ENCODE data around the gene ALK.

Gene ALK

DNA sequence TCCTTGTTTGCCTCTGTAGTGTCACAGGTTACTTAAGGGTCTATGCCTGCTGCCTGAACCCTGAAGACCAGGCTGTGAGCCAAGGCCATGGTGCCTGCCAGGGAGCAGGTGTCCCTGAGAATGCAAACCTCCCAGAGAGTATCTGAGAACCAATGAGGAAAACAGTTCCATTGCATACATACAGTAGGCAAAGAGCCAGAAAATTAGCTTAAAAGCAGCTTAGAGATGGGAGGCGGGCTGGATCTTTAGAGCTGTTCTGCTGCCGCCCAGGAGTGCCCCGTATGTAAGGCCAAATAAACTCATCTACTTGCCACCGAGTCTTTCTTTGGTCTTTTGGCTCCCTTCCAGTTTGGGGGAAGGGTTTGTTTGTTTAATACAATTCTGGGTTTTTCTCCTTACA, 478.2 kb downstream of the ALK start:
- no peak for DNase-seq

DNA sequence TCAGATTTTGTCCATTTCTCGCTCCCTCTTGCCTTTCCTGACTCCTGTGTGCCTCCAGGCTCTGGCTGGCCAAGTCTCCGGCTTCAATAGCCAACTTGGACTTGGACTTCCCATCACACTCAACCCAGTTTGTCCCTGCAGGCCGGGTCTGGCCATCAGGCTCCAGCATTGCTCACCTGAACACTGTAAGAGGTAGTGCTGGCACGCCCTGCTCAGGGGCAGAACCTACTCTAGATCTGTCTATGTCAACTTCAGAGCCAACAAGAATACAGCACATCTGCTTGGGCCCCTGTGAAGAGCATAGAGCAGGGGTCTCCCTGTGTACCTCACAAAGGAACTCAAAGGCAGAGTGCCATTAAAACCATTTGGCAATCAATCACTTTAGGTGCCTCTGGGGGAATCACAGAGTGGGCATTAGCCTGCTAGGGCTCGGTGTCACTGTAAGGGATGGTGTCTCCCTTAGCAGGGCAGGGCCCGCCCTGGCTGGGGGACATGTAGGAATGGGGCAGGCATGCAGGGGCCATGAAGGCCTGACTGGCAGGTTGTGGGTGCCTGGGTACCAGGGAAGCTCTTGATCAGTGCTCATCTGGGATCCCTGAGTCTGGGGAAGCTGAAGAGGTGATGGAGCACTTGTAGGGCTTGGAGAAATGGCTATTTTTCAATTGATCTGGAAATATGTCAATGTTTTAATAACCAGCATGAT, 480.3 kb downstream of the ALK start:
- DNase-seq, result no peak

GRCh38 chr2:29433920-29434319, 487.5 kb downstream of the ALK start:
- no peak for DNase-seq

DNA sequence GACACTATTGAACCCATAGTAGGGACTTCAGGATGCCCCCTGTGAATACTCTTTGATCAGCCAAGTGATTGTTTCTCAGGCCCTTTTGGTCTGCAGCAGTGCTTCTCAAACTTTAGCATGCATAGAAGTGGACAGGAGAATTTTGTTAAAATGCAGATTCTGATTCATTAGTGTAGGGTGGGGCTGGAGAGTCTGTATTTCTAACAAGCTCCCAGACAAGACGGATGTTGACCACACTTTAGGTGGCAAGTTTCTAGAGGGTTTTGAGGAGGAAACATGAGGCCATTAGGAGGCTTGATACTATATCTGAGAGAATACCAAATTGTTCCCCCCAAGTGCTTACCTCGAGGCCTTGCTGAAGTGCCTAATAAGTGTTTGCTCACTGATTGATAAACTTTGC, 488.3 kb downstream of the ALK start:
- no peak for DNase-seq

DNA sequence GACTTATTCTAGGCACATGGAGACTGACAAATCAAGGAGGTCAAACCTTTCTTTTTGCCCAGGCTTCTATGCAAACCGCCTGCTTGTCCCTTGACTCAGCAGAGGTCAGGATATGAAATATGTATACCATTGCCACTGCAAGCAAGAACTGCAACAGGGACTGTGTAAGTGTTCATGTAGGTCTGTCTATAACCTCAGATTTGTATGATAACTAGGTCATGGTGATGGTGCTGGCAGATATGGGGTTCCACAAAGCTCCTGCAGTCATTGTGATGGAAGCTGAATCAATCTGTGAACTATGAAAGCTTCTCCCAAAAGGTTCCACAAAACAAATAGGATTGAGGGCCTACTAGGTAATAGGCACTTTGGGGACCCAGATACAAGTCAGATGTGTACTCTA, 489.9 kb downstream of the ALK start:
- DNase-seq, result no peak

DNA sequence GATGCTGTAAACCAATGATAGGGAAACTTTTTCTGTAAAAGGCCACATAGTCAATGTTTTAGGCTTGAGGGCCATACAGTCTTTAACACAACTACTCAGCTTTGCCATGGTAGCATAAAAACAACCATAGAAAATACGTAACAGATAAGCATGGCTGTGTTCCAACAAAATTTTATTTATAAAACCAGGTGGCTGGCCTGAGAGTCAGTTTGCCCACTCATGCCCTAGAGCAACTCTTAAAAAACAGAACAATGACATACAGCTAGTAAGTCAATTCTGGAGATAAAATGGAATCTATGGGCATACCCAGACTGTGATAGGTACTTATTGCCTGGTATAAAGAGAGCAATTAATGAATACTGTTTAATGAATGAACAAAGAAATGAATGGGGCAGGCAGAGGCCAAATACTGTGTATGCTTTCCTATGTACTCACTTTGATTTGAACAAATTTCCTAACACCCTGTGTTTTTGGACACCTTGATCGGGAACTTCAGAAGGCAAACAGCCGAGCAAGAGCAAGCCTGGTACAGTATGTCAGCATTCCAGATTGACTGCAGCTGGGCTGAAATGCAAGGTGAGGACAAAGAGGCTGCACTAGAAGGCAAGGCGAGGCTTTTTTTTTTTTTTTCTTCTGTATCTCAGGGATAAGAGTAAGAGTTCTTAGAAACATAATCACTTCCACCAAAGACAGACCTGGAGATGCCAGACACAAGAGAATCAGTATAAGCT, 490.8 kb downstream of the ALK start:
- no peak for DNase-seq

DNA sequence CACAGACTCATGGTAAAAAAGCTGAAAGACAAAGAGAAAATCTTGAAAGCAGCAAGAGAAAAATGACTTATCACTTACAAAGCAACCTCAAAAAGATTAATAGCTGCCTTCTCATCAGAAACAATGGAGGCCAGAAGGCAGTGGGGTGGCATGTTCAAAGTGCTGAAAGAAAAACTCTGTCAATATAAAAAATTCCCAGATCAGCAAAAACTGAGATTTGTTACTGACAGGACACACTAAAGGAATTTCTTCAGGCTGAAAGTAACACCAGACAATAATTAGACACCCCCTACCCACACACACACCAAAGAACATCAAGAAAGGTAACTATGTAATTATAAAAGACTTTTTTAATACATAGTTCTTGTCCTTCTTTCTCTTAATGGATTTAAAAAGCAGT, 495.0 kb downstream of the ALK start:
- no peak for DNase-seq

- no peak for DNase-seq
Measured at GRCh38 chr2:29425866-29426265, 495.5 kb downstream of the ALK start.

DNA sequence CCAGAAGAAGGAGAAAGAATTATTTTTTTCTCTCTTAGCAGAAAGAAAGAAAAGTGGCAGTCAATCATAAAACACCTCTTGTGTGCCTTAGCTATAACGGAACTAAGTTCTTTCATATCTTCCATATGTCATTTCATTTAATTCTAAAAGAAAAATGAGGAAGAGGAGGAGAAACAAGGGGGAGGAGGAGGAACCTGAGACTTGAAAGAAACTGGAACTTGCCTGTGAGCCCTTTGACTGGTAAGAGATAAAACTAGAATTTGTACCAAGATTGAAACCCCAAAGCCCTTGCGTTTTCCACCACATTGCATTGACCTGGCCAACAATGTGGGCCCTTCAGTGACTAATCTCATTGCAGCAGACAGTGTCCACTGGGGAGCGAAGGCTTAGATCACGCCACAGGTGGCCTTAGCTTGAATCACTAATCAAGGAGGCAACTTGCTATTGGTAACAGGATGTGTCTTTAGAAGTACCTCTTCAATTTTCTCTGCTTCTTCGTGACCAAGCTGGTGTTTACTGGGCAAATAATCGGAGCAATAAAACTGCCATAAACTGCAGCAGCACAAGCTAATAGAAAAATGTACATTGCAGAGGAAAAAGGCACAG, 498.2 kb downstream of the ALK start:
- DNase-seq, result no peak

DNA sequence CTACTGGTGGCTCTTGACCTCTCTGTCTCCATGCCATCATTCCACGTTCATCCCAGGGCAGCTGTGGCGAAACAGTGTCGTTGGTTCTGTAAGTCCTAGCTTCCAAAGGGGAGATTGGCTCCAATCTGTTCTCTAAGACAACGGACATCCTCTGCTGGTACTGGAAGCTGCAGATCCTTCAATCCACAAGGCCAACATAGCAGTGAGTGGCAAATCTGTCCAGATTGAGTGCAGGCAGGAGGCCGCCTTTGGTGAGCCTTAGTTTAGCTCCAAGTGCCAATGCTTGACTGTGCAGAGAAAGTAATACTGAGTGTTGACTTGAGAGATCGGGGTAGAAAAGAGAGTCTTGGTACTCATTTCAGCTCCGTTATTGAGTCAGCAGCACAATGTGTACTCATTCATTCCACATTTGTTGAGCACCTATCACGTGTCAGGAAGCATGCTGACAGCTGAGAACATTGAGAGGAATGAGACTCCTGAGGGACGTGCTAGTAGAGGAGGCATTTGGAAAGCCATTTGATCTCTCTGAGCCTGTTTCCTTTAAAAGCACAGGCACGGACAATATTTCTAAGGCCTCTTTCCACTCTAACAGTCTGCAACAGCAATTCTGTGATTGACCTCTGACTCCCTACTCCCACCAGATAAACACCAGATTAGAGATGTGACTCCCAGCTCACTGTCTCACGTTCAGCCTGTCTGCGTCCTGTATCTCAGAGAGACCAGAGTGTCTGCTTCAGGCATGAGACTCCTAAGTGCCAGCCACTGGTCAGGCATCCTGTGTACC, 500.2 kb downstream of the ALK start:
- DNase-seq, result no peak

DNA sequence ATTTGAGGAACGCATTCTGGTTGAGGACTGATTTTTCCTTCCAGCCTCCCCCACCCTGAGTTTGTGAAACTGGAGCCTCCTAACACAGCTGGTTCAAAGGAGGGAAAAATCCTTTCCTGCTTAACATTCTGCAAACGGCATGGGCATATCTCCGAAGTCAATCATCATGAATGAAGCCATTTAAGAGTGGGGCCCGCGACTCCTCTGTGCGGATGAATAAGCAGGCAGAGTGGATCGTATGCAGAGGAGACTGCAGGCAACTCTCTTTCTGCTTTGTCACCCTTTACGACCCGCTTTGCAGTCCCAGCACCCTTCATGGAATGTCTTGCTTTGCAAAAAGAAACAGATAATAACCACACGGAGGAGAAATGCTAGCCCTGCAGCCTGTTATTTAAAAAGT, 500.9 kb downstream of the ALK start:
- no peak for DNase-seq

- no peak for DNase-seq
Measured at GRCh38 chr2:29417630-29418029, 503.8 kb downstream of the ALK start.

- no peak for DNase-seq
Measured at GRCh38 chr2:29412197-29412925, 509.0 kb downstream of the ALK start.

DNA sequence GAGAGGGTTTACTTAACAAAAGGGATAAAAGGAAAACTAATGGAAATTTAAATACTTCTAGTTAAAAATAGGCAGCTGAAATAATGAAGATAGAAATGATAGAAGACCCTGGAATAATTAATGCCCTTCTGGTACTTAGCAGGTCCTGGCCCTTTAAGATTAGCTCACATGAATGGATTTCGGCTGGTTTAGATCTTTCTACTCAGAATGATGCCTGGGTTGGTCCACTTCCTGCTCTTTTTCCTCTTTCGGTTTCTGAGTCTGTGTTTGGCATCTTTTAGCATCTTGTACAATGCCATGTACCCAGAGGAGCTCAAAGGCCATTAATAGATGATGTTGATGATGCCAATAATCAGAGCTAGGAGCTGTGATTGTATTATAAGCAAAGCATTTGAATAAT, 515.7 kb downstream of the ALK start:
- DNase-seq, result no peak

GRCh38 chr2:29405266-29405665, 516.1 kb downstream of the ALK start:
- no peak for DNase-seq

GRCh38 chr2:29401994-29402393, 519.4 kb downstream of the ALK start:
- no peak for DNase-seq

DNA sequence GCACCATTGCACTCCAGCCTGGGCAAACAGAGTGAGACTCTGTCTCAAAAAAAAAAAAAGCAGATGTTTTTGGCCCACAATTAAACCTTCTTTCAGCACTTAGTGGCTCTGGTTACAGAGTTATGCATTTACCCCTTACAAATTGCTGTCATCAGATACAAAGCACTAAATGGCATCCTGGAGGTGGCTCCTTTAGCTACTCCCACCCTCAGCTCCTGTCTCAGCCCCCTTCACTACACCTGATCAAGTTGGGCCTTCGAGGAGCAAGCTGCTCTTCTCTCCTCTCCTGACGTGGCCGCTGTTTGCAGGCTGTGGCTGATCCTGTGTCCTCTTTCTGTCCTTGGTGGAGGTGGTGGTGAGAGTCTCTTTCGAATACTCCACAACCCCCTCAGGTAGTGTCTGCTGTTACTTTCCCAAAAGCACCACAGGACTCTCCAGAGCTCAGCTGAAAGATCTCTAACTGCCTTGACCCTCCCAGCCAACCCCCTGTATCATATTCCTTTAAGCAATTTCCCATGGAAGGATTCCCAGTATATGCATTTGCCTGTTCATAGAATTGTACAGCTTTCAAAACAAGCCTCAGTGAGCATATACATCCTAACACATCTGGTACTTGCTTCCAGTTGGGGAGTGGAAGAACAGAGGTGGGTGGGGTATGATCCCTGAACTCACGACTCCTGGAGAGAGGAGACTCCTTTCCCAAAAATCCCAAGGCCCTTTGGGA, 520.3 kb downstream of the ALK start:
- DNase-seq, result no peak

DNA sequence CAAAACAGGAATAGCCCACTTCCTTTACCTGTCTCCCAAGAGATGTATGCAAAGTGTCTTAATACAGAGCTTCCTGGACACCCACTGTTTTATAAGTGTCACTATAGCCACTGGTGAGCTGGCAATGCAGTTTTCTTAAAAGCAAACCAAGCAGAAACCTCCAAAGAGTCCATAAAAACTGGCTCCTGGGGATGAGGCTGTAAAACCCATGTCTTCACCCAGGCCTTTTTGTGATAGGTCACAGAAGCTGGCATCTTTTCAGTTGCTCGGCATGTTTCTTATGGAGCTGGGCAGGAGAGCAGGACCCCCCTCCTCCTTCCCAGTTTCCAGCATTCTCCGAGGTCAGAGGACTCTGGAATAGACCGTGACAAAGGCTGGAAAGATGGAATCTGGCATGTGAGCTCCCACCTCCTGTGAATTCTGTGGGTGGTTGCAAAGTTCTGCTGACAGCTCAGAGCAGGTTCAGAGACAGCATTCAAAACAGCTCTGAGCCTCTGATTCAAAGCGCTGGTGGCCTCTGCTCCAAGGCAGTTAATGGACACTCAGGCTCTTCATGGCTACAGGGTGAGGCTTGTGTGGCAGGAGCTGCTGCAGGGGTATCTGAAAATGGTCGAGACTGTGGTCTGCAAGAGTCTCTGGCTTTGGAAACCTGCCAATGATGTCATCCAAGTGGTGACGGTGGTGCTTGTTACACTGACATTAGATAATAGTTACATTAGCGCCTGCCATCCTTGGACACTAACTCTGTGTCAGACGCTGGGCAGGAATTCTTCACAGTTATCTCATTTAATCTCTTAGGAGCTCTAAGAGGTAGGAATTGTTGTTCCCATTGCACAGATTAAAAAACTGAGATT, 522.8 kb downstream of the ALK start:
- no peak for DNase-seq

GRCh38 chr2:29397713-29398112, 523.7 kb downstream of the ALK start:
- DNase-seq, result no peak

GRCh38 chr2:29397039-29397438, 524.3 kb downstream of the ALK start:
- DNase-seq, result no peak

DNA sequence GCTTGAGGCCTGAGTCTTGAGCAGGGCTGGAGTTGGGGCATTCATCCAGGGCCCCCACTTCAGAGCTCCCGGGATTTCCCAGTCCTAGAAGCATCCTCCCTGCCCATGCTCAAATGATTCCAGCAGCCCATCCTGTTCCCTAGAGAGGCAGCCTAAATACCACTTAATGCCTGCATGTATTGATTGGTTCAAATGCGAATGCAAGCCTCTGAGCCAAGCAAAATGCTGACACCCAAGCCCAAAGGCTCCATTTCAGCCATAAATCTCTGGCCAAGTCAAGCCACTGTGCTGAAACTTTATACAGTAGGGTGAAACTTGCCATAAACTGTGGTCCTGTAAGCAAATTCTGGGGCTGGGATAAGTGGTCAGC, 526.4 kb downstream of the ALK start:
- DNase-seq, result no peak
